Measurements from ENCODE around the gene ESPL1. TPM values are rescaled to one million over a fixed set of nuclear protein-coding genes. Genes with fewer than 3 reads are reported as not detected.
A peak's percentile ranks its signal among the peaks of the same experiment; 100 is the strongest.

The ESPL1 gene
- total RNA-seq, 1 experiment from 2014 or later: 61.4 TPM

DNA sequence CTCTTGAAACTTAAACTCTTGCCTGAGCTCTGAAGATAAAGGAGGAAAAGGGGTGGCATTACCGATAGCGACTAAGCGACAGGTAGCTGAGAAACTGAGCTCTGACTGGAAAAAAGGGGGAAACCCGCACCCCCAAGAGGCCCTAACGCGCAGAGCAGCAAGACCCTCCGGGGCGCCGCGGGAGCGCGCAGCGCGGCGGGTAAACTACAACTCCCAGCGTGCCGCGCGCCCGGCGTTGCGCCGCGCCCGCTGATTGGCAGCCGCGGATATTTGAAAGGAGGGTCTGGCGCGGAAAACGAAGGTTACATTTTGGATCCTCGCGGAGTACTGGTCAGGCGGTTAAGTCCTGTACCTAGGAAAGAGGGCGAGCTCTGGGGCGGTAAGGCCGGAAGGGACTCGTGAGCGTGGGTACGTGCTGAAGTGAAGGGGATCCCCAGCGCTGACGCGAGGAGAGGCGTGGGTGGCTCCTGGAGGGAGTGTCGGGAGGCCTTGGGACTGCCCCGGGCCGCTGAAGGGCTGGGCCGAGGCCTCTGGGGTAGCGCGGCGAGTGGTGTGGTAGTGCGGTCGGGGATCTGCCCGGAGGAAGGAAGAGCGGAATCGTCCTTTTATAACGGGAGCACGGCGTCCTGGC lies at the start of gene ESPL1 (continued):
- TF ChIP-seq, protein P1, sequence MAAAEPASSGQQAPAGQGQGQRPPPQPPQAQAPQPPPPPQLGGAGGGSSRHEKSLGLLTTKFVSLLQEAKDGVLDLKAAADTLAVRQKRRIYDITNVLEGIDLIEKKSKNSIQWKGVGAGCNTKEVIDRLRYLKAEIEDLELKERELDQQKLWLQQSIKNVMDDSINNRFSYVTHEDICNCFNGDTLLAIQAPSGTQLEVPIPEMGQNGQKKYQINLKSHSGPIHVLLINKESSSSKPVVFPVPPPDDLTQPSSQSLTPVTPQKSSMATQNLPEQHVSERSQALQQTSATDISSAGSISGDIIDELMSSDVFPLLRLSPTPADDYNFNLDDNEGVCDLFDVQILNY (CRISPR knock-in tag; IDR thresholded peaks at IDR 0.05): peak; percentile 77; the same call in 1 of the 2 replicates
- peak; percentile 98 for TF ChIP-seq MYBL2 (CRISPR knock-in tag; IDR thresholded peaks at IDR 0.05)
- TF ChIP-seq ESRRA (CRISPR knock-in tag; IDR thresholded peaks at IDR 0.05; ENCODE audit: borderline replicate concordance): no peak
- peak; percentile 88; the same call in 1 of the 2 replicates for TF ChIP-seq ZNF121 (CRISPR knock-in tag; IDR thresholded peaks at IDR 0.05)

DNA sequence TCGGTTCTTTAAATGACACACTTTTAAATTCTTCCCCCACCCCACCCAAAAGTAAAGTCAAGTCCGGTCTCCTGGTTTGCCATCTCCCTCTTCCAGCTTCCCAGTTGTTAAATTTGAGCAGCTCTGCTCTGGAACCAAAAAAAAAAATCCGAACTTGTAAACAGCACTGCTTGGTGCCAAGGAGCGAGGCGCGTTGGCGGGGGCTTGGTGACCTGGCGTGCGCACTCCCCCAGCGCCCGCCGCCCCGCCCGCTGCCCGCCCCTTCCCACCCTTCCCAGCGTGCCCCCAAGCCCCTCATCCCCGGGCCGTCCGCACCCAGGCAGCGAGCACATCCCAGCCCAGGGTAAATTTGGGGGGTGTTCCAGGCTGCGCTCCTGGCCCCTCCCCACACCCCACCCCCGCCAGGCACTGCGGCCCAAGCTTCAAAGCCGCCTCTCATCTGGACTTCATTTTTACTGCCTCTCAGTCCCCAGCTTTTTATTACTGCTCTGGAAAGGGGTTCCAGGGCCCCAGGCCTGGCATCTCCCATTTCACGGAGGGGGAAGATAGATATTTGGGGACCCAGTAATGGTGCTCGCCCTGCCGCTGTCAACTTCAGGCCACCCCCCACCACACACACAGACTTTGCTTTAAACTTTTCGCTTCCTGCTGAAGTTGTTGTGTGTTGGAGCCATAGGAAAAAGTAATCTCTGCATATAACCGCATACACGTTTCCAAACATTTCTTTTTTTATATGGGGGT lies 49.4 kb upstream of the ESPL1 start:
- ChIA-PET POLR2A (interaction anchor here (0.7 to 1.0 kb wide), 2 partner anchors 28 to 33 kb away, joined by 3 to 4 read pairs; a partner anchor contains a TSS), CTCF (interaction anchor here (0.6 to 12.2 kb wide), 13 partner anchors 15 to 171 kb away, joined by 3 to 333 read pairs (median 13); partner anchors contain the start of genes AAAS, ESPL1 and SPRYD3)
- no peak for DNase-seq (ENCODE audit: low spot score)
- Mint-ChIP-seq H3K4me3 (peak overlapping the region; percentile 90), H3K4me1 (peaks cover 75% of the 10 kb centered on the region), H3K36me3 (peaks cover 6% of the 10 kb centered on the region; the same call in 1 of the 2 replicates), H3K9me3 (no peaks in the 10 kb centered on the region), H3K27me3 (ENCODE audit: low read depth) (peaks cover 7% of the 10 kb centered on the region; the same call in 1 of the 2 replicates), H3K27ac (peak overlapping the region; percentile 52)
- no peak for ATAC-seq
- TF ChIP-seq FOXP1 (CRISPR knock-in tag; IDR thresholded peaks at IDR 0.05; ENCODE audit: borderline replicate concordance) (no peak), ZNF219 (CRISPR knock-in tag; IDR thresholded peaks at IDR 0.05; ENCODE audit: borderline replicate concordance) (no peak), MXD4 (CRISPR knock-in tag; IDR thresholded peaks at IDR 0.05; ENCODE audit: borderline replicate concordance) (no peak), TEAD4 (CRISPR knock-in tag; IDR thresholded peaks at IDR 0.05) (no peak), ARID4B (CRISPR knock-in tag; IDR thresholded peaks at IDR 0.05; ENCODE audit: borderline replicate concordance) (no peak)
- TF ChIP-seq, protein P2, sequence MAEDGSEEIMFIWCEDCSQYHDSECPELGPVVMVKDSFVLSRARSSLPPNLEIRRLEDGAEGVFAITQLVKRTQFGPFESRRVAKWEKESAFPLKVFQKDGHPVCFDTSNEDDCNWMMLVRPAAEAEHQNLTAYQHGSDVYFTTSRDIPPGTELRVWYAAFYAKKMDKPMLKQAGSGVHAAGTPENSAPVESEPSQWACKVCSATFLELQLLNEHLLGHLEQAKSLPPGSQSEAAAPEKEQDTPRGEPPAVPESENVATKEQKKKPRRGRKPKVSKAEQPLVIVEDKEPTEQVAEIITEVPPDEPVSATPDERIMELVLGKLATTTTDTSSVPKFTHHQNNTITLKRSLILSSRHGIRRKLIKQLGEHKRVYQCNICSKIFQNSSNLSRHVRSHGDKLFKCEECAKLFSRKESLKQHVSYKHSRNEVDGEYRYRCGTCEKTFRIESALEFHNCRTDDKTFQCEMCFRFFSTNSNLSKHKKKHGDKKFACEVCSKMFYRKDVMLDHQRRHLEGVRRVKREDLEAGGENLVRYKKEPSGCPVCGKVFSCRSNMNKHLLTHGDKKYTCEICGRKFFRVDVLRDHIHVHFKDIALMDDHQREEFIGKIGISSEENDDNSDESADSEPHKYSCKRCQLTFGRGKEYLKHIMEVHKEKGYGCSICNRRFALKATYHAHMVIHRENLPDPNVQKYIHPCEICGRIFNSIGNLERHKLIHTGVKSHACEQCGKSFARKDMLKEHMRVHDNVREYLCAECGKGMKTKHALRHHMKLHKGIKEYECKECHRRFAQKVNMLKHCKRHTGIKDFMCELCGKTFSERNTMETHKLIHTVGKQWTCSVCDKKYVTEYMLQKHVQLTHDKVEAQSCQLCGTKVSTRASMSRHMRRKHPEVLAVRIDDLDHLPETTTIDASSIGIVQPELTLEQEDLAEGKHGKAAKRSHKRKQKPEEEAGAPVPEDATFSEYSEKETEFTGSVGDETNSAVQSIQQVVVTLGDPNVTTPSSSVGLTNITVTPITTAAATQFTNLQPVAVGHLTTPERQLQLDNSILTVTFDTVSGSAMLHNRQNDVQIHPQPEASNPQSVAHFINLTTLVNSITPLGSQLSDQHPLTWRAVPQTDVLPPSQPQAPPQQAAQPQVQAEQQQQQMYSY (CRISPR knock-in tag; IDR thresholded peaks at IDR 0.05): peak; percentile 63; the same call in 1 of the 2 replicates
- TF ChIP-seq, protein P3, sequence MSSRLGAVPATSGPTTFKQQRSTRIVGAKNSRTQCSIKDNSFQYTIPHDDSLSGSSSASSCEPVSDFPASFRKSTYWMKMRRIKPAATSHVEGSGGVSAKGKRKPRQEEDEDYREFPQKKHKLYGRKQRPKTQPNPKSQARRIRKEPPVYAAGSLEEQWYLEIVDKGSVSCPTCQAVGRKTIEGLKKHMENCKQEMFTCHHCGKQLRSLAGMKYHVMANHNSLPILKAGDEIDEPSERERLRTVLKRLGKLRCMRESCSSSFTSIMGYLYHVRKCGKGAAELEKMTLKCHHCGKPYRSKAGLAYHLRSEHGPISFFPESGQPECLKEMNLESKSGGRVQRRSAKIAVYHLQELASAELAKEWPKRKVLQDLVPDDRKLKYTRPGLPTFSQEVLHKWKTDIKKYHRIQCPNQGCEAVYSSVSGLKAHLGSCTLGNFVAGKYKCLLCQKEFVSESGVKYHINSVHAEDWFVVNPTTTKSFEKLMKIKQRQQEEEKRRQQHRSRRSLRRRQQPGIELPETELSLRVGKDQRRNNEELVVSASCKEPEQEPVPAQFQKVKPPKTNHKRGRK (CRISPR knock-in tag; IDR thresholded peaks at IDR 0.05; ENCODE audit: borderline replicate concordance): no peak

Measured in WTC11 (cell line).